ENCODE results near the gene AHRR. TPM values are rescaled to one million over a fixed set of nuclear protein-coding genes. Genes with fewer than 3 reads are reported as not detected.
"Not testable (repeated sequence)": the region's sequence is repeated elsewhere in the genome, so short reads cannot be mapped to it uniquely, and the experiment has no call there.

Gene AHRR
- total RNA-seq, 6 experiments from 2014 or later: 30.9 to 55.7 (median 51.9) TPM

DNA sequence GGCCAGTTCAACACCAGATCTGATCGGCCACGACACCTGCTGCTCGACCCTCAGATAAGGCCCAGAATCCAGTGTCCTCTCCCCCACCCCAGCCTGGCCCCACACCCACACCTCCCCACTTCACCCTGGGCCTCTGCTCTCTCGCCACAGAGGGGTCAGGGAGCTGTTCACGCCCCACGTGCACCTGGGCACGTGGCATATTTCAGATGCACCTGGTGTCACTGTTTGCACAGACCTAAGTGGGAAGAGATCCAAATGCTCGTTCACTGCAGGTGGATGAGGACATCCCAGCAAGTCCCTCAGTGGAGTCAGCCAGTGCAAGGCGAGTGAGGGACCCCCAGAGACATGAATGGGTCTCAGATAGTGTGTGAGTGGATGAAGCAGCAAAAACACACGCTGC lies 25.3 kb upstream of the AHRR start:
- not testable (repeated sequence) for H3K9me3 Mint-ChIP-seq; H3K27me3 Mint-ChIP-seq (ENCODE audit: insufficient read depth); DNase-seq; H3K4me3 Mint-ChIP-seq; H3K27ac Mint-ChIP-seq
- peaks cover 20% of the 10 kb centered on the region for H3K36me3 Mint-ChIP-seq (ENCODE audit: low read depth)
- peaks cover 20% of the 10 kb centered on the region; the same call in 1 of the 2 replicates for H3K4me1 Mint-ChIP-seq (ENCODE audit: low read depth)

DNA sequence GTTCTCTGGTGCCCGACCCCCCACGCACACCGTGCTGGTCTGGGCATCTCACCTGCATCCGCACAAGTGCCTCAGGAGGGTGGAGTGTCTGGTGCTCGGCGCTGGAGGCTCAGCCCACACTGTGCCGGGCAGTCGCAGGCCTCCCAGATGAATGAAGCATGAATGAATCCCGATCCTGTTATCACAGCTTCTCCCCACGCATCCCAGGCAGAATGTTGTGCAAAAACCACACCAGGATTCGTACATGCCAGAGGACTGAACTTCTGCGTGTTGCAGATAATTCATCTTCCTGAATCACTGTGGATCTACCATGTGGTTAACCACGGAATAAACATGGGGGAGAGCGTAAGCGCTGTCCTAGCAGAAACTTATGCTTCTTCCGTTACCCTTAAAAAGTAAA lies 24.6 kb upstream of the AHRR start:
- Mint-ChIP-seq H3K4me1 (ENCODE audit: low read depth) (peaks cover 20% of the 10 kb centered on the region; the same call in 1 of the 2 replicates), H3K36me3 (ENCODE audit: low read depth) (peaks cover 12% of the 10 kb centered on the region), H3K27ac (peak overlapping the region; percentile 43; the same call in 1 of the 2 replicates)
- DNase-seq: peak; percentile 84
- not testable (repeated sequence) for H3K4me3 Mint-ChIP-seq; H3K9me3 Mint-ChIP-seq; H3K27me3 Mint-ChIP-seq (ENCODE audit: insufficient read depth)

DNA sequence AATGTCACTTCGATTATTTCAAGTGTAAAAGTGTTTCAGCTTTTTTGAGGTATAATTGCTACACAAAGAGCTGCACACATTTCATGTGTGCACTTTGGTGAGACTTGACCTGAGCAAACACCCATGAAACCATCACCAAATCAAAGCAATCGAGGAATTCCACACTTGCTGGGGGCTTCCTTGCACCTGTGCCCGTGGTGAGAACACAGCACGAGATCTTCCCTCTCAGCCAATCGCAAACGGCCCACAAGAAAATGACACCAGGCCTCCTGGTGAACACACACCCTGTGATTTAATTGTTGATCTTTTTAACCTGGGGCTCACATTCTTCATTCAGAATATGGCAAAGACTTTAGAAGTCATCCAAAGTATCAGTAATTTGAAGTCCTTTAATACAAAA lies 24.1 kb upstream of the AHRR start:
- H3K27me3 Mint-ChIP-seq (ENCODE audit: insufficient read depth); H3K9me3 Mint-ChIP-seq; H3K36me3 Mint-ChIP-seq (ENCODE audit: low read depth); H3K4me3 Mint-ChIP-seq; DNase-seq; H3K27ac Mint-ChIP-seq: not testable (repeated sequence)
- peaks cover 20% of the 10 kb centered on the region; the same call in 1 of the 2 replicates for H3K4me1 Mint-ChIP-seq (ENCODE audit: low read depth)

DNA sequence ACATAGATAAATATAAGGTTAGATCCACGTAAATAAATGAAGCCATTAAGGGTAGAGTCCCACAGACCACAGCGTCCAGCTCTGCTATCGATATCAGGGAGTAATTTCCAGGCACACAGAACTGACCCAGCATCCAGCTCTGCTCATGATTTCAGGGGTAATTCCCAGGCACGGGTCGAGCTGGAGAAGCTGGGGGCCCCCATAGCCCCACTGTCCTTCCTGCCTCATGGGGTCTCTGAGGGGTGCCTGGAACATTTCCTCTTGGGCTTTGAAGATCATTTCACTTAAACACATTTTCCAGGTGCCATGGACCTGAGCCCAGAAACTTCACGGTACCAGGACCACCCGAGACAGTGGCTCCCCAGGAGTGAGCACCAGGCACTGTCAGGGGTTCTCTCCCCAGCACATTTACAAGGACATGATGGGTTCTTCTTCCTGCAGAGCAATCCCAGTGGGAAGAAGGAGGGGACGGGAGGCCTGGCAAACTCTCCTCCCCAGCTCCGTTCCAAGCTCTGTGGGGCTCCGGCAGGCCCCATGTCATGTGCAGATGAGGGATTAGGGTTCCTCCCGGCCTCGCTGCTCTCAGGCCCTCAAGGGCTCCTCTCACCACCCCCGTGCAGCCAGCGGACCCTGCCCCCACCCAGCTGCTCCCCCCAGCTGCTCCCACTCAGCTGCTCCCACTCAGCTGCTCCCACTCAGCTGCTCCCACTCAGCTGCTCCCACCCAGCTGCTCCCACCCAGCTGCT lies 23.4 kb upstream of the AHRR start:
- not testable (repeated sequence) for H3K27me3 Mint-ChIP-seq (ENCODE audit: insufficient read depth); H3K4me3 Mint-ChIP-seq; H3K27ac Mint-ChIP-seq; H3K36me3 Mint-ChIP-seq (ENCODE audit: low read depth); DNase-seq; H3K9me3 Mint-ChIP-seq
- peaks cover 20% of the 10 kb centered on the region; the same call in 1 of the 2 replicates for H3K4me1 Mint-ChIP-seq (ENCODE audit: low read depth)

DNA sequence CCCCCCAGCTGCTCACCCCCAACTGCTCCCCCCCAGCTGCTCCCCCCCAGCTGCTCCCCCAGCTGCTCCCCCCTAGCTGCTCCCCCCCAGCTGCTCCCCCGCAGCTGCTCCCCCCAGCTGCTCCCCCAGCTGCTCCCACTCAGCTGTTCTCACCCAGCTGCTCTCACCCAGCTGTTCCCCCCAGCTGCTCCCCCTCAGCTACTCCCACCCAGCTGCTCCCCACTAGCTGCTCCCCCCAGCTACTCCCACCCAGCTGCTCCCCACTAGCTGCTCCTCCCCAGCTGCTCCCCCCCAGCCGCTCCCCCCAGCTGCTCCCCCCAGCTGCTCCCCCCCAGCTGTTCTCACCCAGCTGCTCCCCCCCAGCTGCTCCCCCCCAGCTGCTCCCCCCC lies 22.8 kb upstream of the AHRR start:
- no peak for DNase-seq
- H3K4me3 Mint-ChIP-seq: no peak overlapping the region
- TF ChIP-seq, protein P1, sequence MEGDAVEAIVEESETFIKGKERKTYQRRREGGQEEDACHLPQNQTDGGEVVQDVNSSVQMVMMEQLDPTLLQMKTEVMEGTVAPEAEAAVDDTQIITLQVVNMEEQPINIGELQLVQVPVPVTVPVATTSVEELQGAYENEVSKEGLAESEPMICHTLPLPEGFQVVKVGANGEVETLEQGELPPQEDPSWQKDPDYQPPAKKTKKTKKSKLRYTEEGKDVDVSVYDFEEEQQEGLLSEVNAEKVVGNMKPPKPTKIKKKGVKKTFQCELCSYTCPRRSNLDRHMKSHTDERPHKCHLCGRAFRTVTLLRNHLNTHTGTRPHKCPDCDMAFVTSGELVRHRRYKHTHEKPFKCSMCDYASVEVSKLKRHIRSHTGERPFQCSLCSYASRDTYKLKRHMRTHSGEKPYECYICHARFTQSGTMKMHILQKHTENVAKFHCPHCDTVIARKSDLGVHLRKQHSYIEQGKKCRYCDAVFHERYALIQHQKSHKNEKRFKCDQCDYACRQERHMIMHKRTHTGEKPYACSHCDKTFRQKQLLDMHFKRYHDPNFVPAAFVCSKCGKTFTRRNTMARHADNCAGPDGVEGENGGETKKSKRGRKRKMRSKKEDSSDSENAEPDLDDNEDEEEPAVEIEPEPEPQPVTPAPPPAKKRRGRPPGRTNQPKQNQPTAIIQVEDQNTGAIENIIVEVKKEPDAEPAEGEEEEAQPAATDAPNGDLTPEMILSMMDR (IDR thresholded peaks at IDR 0.05): no peak
- H3K36me3 Mint-ChIP-seq (ENCODE audit: low read depth): peaks cover 4% of the 10 kb centered on the region; the same call in 1 of the 2 replicates
- peaks cover 24% of the 10 kb centered on the region; the same call in 1 of the 2 replicates for H3K4me1 Mint-ChIP-seq (ENCODE audit: low read depth)
- H3K27ac Mint-ChIP-seq: no peak overlapping the region
- peaks cover 2% of the 10 kb centered on the region; the same call in 1 of the 2 replicates for H3K27me3 Mint-ChIP-seq (ENCODE audit: insufficient read depth)
- no peaks in the 10 kb centered on the region for H3K9me3 Mint-ChIP-seq

DNA sequence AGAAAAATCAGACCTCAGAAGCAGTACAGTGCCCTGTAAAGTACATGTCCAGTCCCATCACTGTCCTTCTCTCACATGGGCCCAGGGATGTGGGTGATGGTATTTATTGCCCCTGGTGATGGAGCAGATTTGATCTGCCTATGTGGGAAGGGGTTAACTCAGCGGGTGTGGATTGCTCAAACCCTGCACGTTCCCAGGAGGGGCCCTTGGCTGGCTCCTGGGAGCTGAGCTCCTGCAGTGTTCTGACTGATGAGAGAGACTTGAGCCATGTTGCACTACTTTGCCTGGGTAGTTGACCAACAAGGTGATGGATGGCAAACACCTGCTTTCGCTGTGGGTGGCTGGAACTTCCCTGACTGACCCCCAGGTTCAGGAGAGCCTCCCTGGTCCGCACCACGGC lies 21.6 kb upstream of the AHRR start:
- DNase-seq; H3K27me3 Mint-ChIP-seq (ENCODE audit: insufficient read depth); H3K9me3 Mint-ChIP-seq; H3K36me3 Mint-ChIP-seq (ENCODE audit: low read depth); H3K27ac Mint-ChIP-seq; H3K4me3 Mint-ChIP-seq: not testable (repeated sequence)
- peaks cover 24% of the 10 kb centered on the region; the same call in 1 of the 2 replicates for H3K4me1 Mint-ChIP-seq (ENCODE audit: low read depth)

DNA sequence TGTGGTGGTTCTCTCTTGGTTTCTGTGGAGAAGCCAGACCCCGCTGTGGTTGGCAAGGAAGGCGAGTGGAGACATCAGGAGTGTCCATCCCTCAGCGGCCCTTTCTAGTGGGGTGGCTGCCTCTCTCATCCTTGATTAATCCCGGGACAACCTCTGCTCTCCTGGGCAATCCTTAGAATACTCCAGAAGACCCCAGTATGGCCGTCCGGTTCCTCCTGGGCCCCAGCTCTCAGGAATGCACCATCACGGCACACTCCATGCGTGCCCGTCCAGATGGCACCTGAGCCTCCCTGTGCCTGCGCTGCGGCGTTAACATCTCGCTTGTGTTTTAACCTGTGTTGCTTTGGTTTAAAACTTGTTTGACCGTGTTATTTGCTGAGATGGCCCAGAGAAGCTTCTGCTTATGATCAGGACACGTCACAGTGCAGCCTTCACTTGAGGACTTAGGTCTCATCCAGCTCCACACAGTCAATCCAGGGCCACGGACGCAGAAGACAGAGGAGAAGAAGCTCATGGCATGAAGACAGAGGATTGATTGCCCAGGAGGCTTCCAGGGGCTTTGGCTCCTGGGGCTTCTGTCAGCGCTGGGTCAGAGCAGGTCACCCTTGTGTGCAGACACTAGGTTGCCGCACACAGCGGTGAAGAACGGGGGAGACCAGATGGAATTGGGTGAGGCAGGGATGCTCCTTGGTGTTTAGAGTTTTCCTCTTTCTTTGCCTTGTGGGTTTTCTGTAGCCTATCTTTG lies 20.7 kb upstream of the AHRR start:
- H3K4me3 Mint-ChIP-seq; DNase-seq; H3K27ac Mint-ChIP-seq; H3K9me3 Mint-ChIP-seq; H3K27me3 Mint-ChIP-seq (ENCODE audit: insufficient read depth); H3K36me3 Mint-ChIP-seq (ENCODE audit: low read depth): not testable (repeated sequence)
- H3K4me1 Mint-ChIP-seq (ENCODE audit: low read depth): peaks cover 23% of the 10 kb centered on the region; the same call in 1 of the 2 replicates

DNA sequence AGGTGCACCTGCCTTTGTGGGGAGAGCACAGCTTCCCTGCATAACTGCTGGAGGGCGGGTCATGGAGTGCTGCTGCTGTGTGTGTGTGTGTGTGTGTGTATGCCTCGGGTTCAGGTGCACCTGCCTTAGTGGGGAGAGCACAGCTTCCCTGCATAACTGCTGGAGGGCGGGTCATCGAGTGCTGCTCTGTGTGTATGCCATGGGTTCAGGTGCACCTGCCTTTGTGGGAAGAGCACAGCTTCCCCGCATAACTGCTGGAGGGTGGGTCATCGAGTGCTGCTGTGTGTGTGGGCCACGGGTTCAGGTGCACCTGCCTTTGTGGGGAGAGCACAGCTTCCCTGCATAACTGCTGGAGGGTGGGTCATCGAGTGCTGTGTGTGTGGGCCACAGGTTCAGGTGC lies 19.1 kb upstream of the AHRR start:
- H3K4me3 Mint-ChIP-seq; H3K4me1 Mint-ChIP-seq (ENCODE audit: low read depth); H3K9me3 Mint-ChIP-seq; H3K27me3 Mint-ChIP-seq (ENCODE audit: insufficient read depth); H3K36me3 Mint-ChIP-seq (ENCODE audit: low read depth); DNase-seq; H3K27ac Mint-ChIP-seq: not testable (repeated sequence)

DNA sequence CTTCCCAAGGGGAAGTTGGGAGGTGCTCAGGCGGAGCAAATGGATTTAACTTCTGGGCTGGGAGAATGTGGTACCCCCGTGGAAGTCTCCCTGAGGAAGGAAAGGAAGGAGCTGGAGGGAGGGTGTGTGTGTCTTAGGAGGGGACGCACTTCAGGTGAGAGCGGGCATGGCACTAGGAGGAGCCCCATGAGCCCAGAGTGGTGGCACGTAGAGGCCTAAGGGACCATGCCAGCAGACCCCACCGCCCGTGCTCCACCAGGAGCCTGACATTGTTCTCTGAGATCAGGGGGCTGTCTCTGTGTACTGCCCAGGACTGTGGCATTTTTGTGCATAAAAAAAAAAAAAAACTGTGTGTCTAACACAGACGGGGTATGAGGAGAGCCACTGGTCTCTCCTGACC lies 18.5 kb upstream of the AHRR start:
- Mint-ChIP-seq H3K4me3 (no peak overlapping the region), H3K27me3 (ENCODE audit: insufficient read depth) (no peaks in the 10 kb centered on the region), H3K36me3 (ENCODE audit: low read depth) (peaks cover 8% of the 10 kb centered on the region), H3K9me3 (no peaks in the 10 kb centered on the region), H3K27ac (no peak overlapping the region), H3K4me1 (ENCODE audit: low read depth) (0 out of 2 replicates have a peak, but pooled peaks cover 5% of the 10 kb centered on the region)
- no peak for DNase-seq
- TF ChIP-seq, protein P1 (IDR thresholded peaks at IDR 0.05): no peak

DNA sequence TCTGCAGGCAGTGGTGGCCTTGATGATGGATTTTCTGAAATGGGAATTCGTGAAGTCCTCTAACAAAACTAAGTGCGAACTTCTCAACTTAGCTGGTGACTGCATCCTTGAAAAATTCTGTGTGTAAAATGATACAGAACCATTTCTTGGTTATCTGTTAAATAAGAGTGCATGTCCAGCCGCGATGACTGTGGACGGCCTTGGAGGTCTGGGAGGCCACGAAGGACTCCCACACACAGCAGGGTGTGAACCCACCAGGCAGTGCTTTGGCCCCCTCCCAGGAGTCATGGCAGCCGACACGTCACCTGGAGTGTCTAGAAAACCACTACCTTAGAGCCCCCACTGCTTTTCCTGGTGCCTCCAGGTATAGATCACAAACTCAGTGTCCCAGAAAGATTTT lies 17.8 kb upstream of the AHRR start:
- not testable (repeated sequence) for H3K27ac Mint-ChIP-seq

More for the DNA sequence above, 17.8 kb upstream of the AHRR start:
- H3K36me3 Mint-ChIP-seq (ENCODE audit: low read depth); H3K4me3 Mint-ChIP-seq; DNase-seq; H3K4me1 Mint-ChIP-seq (ENCODE audit: low read depth); H3K9me3 Mint-ChIP-seq; H3K27me3 Mint-ChIP-seq (ENCODE audit: insufficient read depth): not testable (repeated sequence)

All from HFFc6 (cell line).